Transverse colon (tissue), 4 donors: ENCODE results near the gene FEN1. TPM values are rescaled to one million over a fixed set of nuclear protein-coding genes. Genes with fewer than 3 reads are reported as not detected.

Experiments used
- DNase-seq: peaks from one replicate; pipeline ENCODE4 v3.0.0-alpha.2; 2019
- H3K27ac ChIP-seq, 4 donors: fragments of 200-600 bp; sonication (generic); 2 replicates each; pipeline ENCODE4 v1.5.1; 2016 to 2018; ENCODE audit warnings: inconsistent platforms in 4 of 4
- H3K27me3 ChIP-seq: fragments of 200-600 bp; sonication (generic); 2 replicates; pipeline ENCODE4 v1.5.1; 2017; ENCODE audit warnings: inconsistent platforms
- H3K36me3 ChIP-seq, 4 donors: fragments of 200-600 bp; sonication (generic); 2 replicates each; pipeline ENCODE4 v1.5.1; 2017 to 2019; ENCODE audit warnings: inconsistent platforms in 4 of 4
- H3K4me1 ChIP-seq, 4 donors: fragments of 200-600 bp; sonication (generic); 2 replicates each; pipeline ENCODE4 v1.5.1; 2017 to 2020; ENCODE audit warnings: inconsistent platforms in 4 of 4
- H3K4me3 ChIP-seq, 4 donors: fragments of 200-600 bp; sonication (generic); 1 replicate in 1 of 4; 2 replicates in 3 of 4; pipeline versions ENCODE4 v1.5.1 to v1.6.1; 2017 to 2019; ENCODE audit warnings: inconsistent platforms in 4 of 4
- H3K9me3 ChIP-seq, 2 donors: fragments of 200-600 bp; sonication (generic); 2 replicates each; pipeline ENCODE4 v1.5.1; 2017 to 2019; ENCODE audit warnings: inconsistent platforms in 2 of 2
- CTCF ChIP-seq, 5 experiments: fragments of 200-600 bp in 3 of 5; fragments of 450-650 bp in 2 of 5; sonication (generic) in 3 of 5; IDR thresholded peaks; 1 replicate in 2 of 5; 2 replicates in 3 of 5; pipeline ENCODE4 v1.5.1; 2016 to 2017; ENCODE audit warnings: antibody characterized with exemption in 5 of 5, inconsistent platforms in 3 of 5, mild to moderate bottlenecking in 2 of 5, moderate library complexity in 1 of 5
- EP300 ChIP-seq: sonication (generic); formaldehyde crosslinking; IDR thresholded peaks from one replicate; pipeline ENCODE4 v1.6.1; 2017; ENCODE audit warnings: antibody characterized with exemption, low read depth
- POLR2A ChIP-seq: fragments of 450-650 bp; IDR thresholded peaks from one replicate; pipeline ENCODE4 v1.6.1; 2016; ENCODE audit warnings: antibody characterized with exemption, mild to moderate bottlenecking, moderate library complexity
- POLR2AphosphoS5 ChIP-seq, 3 donors: sonication (generic); formaldehyde crosslinking; IDR thresholded peaks; one replicate each; pipeline ENCODE4 v1.6.1; 2016; ENCODE audit warnings: antibody characterized with exemption in 3 of 3
- WGBS, 2 donors: methylation state at CpG; one replicate each; pipeline ENCODE4 v1.1.5; 2018; ENCODE audit warnings: low coverage in 1 of 2; 5-methylcytosine and 5-hydroxymethylcytosine counted together
- in situ Hi-C, 4 donors: fragments of 200-750 bp; cut with MboI; loops; one replicate each; pipeline versions ENCODE4 v1.15.0 to v1.15.1; 2017; ENCODE audit warnings: low sequenced_read_pairs in 3 of 4, low pct_ligation_motif_present in 1 of 4, low pct_unique_long_range_greater_than_20kb in 1 of 4
- intact Hi-C: fragments of 100-400 bp; cut with DNase I; formaldehyde crosslinking; loops from one replicate; pipeline ENCODE4 v1.15.1; 2023; ENCODE audit warnings: low total_unique reads
- total RNA-seq, 4 donors: library from RNA; depleted of rRNA; stranded (reverse); fragments of >200 nt; gene quantifications; one replicate each; pipeline ENCODE4 v1.1.0, GENCODE V29; 2016

FEN1 gene
- total RNA-seq, 4 donors from 2014 or later = 1.00 to 9.4 (median 4.5) TPM

- Histone ChIP-seq H3K27me3 (peaks cover 14% of the 10 kb centered on the region), H3K4me1 (peaks cover 7 to 37% (median 32%) of the 10 kb centered on the region in 4 donors), H3K36me3 (no peaks in the 10 kb centered on the region), H3K9me3 (no peaks in the 10 kb centered on the region), H3K4me3 (peak within 1 kb of the TSS; percentile 34 to 57 (median 50)), H3K27ac (peak within 1 kb of the TSS in 1 of 4 donors; percentile 49)
- 3% methylated on average over 35 of the region's 93 CpGs; no CpG with 5 or more reads in 1 of the 2 donors for WGBS, 2 donors
- peak; percentile 75 for DNase-seq
- intact Hi-C loops = no loop called here
- no peak for TF ChIP-seq POLR2AphosphoS5 (IDR thresholded peaks at IDR 0.05)
- peak; percentile 12 to 49 (median 45) for TF ChIP-seq CTCF (IDR thresholded peaks at IDR 0.05)
- in situ Hi-C loops = no loop called here
Measured at GRCh38 chr11:61752117-61752924, 40.4 kb upstream of the FEN1 start, which contains the start of gene MYRF. MYRF (plus strand) TSS chr11:61752636; CDS start chr11:61752745, 109 bp downstream.

- TF ChIP-seq POLR2AphosphoS5 (IDR thresholded peaks at IDR 0.05) = no peak
- Histone ChIP-seq H3K4me3 (peak overlapping the region; percentile 34 to 57 (median 50)), H3K27ac (peak overlapping the region in 1 of 4 donors; percentile 49), H3K4me1 (peaks cover 7 to 32% (median 27%) of the 10 kb centered on the region in 4 donors), H3K27me3 (peaks cover 14% of the 10 kb centered on the region), H3K36me3 (no peaks in the 10 kb centered on the region), H3K9me3 (no peaks in the 10 kb centered on the region)
- intact Hi-C loops = no loop called here
- no peak for DNase-seq
- 25 to 35% methylated on average over 6 to 17 of the region's 17 CpGs for WGBS, 2 donors
- in situ Hi-C loops = no loop called here
Measured at GRCh38 chr11:61752925-61753521, 39.7 kb upstream of the FEN1 start.

GRCh38 chr11:61753672-61754071 is 39.0 kb upstream of the FEN1 start:
- H3K9me3 ChIP-seq = no peaks in the 10 kb centered on the region
- H3K27ac ChIP-seq = no peak overlapping the region
- no peak overlapping the region for H3K4me3 ChIP-seq
- no peak for TF ChIP-seq CTCF (IDR thresholded peaks at IDR 0.05)
- TF ChIP-seq POLR2A = no peak
- no peak for TF ChIP-seq EP300
- no peak for TF ChIP-seq POLR2AphosphoS5 (IDR thresholded peaks at IDR 0.05)
- no peaks in the 10 kb centered on the region for H3K36me3 ChIP-seq
- 80 to 82% methylated on average over 1 to 5 of the region's 5 CpGs for WGBS, 2 donors
- in situ Hi-C loops = no loop called here
- peaks cover 7 to 32% (median 26%) of the 10 kb centered on the region in 4 donors for H3K4me1 ChIP-seq
- intact Hi-C loops = no loop called here
- H3K27me3 ChIP-seq = peaks cover 14% of the 10 kb centered on the region
- DNase-seq = no peak

GRCh38 chr11:61754534-61755482 is 37.9 kb upstream of the FEN1 start:
- peaks cover 7 to 32% (median 26%) of the 10 kb centered on the region in 4 donors for H3K4me1 ChIP-seq

More at GRCh38 chr11:61754534-61755482, 37.9 kb upstream of the FEN1 start:
- in situ Hi-C loops = no loop called here
- no peaks in the 10 kb centered on the region for H3K36me3 ChIP-seq
- TF ChIP-seq EP300 (no peak), CTCF (IDR thresholded peaks at IDR 0.05) (no peak), POLR2A (no peak), POLR2AphosphoS5 (IDR thresholded peaks at IDR 0.05) (no peak)
- H3K27me3 ChIP-seq = peaks cover 14% of the 10 kb centered on the region
- intact Hi-C loops = no loop called here
- no peak overlapping the region for H3K4me3 ChIP-seq
- no peak overlapping the region for H3K27ac ChIP-seq
- no peak for DNase-seq
- 85% methylated on average over 27 of the region's 31 CpGs; no CpG with 5 or more reads in 1 of the 2 donors for WGBS, 2 donors
- no peaks in the 10 kb centered on the region for H3K9me3 ChIP-seq
